22Rv1 (cell line): ENCODE results near the gene AREL1.

Source experiments
- H3K27ac ChIP-seq: fragments of 450-650 bp; 2 replicates; pipeline ENCODE4 v1.5.1; 2017
- CTCF ChIP-seq: fragments of 450-650 bp; IDR thresholded peaks from 2 replicates; pipeline ENCODE4 v1.5.1; 2017; ENCODE audit warnings: mild to moderate bottlenecking
- ZFX ChIP-seq: fragments of 450-650 bp; IDR thresholded peaks from 2 replicates; pipeline ENCODE4 v1.6.1; 2017; ENCODE audit warnings: antibody characterized with exemption, borderline replicate concordance

AREL1 gene

DNA sequence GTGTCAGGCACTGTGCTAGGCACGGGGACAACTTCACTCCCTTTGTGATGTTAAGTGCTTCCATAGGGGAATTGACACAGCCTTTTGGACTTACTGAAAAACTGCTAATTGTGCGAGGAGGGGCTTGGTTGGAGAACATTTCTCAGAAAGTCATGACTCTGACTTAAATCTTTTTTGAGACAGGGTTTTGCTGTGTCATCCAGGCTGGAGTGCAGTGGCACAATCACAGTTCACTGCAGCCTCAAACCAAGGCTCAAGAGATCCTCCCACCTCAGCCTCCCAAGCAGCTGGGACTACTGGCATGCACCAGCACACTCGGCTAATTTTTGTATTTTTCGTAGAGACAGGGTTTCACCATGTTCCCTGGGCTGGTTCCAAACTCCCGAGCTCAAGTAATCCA is 90.6 kb downstream of the AREL1 start:
- no peak for TF ChIP-seq ZFX
- no peak for TF ChIP-seq CTCF
- no peak overlapping the region for H3K27ac ChIP-seq

DNA sequence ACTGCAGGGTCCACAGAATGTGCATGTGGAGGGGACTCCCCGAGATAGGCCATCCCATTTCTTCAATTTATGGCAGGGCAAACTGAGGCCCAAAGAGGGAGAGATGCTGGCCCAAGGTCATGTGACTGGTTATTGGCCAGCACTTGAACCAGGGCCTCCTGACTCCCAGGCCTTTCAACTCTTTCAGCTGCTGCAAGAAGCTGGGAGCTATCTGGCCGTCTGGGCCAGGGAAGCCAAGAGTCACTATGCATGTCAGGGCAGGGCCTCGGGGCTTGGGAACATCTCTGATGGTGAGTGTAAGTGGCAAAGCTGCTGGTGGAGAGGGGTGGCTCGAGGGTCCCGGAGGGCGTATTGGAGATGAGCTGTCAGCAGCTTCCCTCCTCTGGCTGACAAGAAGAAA is 91.3 kb downstream of the AREL1 start:
- TF ChIP-seq ZFX: no peak
- no peak overlapping the region for H3K27ac ChIP-seq

GRCh38 chr14:74620923-74621322 is 92.0 kb downstream of the AREL1 start:
- TF ChIP-seq CTCF (no peak), ZFX (no peak)
- no peak overlapping the region for H3K27ac ChIP-seq

DNA sequence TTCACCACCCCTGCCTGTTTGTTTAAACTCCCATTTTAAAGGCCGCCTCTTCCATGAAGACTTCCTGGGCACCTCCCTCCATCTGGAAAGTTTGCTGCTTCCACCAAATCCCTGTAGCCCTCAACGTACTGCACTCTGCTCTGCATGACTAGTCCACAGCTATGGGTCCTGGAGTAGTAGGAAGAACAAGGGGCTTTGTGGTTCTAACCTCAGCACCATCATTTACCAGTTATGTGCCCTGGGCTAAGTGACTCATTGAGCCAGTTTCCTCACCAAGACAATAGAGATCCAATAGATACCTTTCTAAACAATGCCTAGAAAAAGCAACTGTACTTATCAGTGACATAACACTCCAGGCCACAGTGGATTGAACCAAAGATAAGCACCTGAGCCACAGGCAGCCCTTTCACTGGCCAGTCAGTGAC is 92.4 kb downstream of the AREL1 start:
- no peak overlapping the region for H3K27ac ChIP-seq

DNA sequence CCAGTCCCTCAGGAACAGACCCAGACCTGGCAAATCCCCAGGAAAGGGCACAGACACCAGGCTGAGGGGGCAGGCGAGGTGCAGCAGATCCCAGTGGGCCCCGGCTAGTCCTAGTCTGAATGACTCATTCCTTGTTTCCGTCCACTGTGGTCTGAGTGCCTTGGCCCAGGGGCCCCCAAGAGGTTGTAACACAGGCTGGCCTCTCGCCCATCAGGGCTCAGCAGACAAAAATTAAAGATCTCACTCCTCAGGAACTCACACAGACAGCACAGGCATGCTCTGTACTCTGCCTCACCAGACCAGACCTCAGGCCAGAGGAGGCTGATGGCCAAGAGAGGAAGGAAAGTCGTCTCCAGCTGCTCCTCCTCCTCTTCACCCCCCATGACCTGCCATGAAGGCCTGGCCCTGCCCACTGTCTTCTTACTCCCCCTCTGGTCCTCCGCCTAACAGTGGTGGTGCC is 93.2 kb downstream of the AREL1 start:
- TF ChIP-seq ZFX (no peak), CTCF (no peak)
- H3K27ac ChIP-seq: no peak overlapping the region

More for the DNA sequence above, 92.4 kb downstream of the AREL1 start:
- TF ChIP-seq ZFX: no peak
- TF ChIP-seq CTCF: no peak

DNA sequence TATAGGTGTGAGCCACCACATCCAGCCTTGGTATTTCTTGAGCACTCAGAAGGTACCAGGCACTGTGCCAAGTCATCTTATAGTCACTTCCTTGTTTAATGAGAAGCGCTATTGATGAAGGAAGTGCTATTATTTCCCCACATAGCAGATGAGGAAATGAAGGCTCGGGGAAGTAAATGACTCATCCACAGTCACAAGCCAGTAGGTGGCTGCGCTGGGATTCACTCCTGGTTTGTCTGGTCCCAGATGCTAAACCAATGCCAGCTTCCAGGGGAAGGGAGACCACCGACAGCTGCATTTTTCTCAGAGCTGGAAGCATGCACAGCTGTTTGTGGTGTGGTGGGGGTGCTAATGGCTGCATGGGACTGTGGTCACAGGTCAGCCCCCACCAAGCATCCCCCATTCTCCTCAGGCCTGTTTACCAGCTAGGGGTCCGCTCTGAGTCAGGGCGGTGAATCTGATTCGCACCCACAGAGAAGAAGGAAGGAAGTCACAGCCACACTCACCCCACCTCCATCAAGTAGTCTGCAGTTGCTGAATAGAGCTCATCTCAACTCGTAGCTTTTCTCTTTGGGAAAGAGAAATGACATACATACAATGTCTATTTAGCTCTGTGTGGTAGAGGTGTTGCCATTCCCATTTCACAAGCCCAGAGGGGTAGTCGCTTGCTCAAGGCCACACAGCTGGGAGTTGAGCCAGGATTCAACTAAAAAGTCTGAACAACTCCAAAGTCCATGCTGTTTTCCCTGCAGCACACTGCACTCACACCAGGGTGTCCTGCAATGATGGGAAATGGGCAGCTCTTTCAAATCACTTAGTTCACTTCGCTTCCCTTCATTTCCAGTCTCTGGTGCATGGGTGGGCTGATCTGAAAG is 94.6 kb downstream of the AREL1 start:
- TF ChIP-seq CTCF (no peak), ZFX (no peak)
- H3K27ac ChIP-seq: no peak overlapping the region

- TF ChIP-seq CTCF (no peak), ZFX (no peak)
- no peak overlapping the region for H3K27ac ChIP-seq
Measured at GRCh38 chr14:74616996-74617700, 95.7 kb downstream of the AREL1 start.
